GM21528 (cell line): Measurements from ENCODE around the gene MIB2.
"Not testable (repeated sequence)": the region's sequence is repeated elsewhere in the genome, so short reads cannot be mapped to it uniquely, and the experiment has no call there.

Experiments
- ATAC-seq: cut with Tn5 transposase; IDR thresholded peaks from one replicate; pipeline ENCODE4 v1.9.1; 2021; ENCODE audit warnings: mild to moderate bottlenecking, moderate library complexity; ENCODE audit not compliant: unreplicated experiment, low FRiP score

The MIB2 gene

DNA sequence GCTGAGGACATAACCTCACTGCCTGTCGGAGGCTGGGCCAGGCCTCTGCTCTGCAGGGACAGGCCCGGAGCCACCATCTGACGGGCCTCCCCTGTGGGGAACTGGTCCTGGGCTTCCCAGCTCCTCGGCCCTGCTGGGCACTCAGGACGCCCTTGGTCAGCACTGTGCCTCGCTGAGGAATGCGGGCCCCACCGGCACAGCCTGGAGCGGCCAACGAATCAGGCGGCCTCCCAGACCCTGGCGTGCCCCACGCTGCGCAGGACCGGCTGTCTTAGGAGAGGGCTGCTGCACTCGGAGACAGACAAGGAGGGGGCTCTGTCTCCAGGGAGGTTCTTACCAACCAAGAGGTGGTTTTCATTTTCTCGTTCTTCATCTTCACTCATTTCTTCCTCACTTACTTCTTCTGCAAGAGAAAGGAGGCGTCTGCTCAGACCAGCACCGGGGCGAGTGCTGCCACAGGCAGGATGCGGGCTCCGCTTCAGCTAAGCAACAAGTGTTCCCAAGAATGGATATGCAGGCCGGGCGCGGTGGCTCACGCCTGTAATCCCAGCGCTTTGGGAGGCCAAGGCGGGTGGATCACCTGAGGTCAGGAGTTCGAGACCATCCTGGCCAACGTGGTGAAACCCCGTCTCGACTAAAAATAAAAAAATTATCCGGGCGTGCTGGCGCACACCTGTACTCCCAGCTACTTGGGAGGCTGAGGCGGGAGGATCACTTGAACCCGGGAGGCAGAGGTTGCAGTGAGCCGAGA is 25.6 kb downstream of the MIB2 start:
- ATAC-seq, result not testable (repeated sequence)

DNA sequence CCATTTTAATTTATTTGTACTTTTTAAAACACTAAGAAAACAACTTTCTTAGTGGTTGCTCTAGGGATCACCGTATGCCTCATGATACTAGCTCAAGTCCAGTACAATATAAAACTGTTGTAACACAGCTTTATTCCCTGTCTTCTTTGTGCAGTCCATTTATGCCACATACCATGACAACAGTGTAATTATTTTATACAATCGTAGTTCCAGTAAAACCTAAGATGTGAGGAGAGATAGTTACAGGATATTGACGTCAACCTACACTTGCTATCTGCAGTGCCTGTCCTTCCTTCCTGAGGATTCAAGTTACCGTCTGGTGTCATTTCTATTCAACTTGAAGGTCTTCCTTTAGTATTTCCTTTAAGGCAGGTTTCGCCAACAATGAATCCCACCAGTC is 31.0 kb downstream of the MIB2 start:
- ATAC-seq, result not testable (repeated sequence)

DNA sequence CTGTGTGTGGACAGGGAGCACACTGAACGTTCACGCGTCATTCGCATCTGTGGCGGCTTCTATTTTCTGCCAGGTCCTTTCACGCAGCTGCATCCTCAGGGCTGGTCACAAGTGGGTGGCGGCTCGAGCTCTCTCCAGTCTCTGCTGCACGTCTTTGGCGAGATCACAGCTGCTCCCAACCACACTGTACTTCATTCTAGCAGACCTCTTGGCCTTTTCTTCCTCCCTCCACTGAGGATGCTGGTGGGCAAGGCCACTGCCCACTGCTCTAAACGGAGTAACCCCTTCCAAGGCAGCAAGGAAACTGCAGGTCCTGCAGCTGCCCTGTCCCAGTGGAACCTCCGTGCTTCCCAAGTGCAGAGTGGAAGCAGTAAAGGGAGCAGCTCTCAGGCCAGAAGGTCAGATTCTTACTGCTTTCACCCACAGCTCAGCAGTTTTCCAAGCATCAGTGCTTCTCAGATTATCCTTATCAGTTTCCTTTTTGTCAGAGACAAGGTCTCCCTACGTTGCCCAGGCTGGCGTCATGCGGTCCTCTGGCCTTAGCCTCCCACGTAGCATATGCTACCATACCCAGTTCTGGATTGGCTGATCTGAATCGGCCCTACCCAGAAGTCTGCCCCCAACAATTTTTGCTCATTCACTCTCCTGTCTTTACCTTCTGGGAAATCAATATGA is 32.4 kb downstream of the MIB2 start:
- not testable (repeated sequence) for ATAC-seq

DNA sequence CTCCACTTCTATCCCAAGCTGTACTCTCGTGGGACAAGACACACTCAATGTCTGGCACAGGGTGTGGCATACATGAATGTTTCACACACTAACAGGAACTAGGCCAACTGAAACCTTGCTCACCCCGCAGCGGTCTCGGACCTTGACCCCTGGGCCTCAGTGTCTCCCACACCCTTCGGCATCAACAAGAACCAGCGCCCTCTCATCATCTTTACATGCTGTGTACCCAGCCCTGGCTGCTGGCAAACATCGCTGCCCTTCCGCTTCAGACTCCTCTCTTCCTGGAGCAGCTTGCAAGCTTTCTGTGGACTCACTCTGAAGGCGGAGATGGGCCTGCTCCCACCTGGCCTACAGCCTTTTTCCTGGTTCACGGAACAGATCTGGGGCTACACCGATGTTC is 33.0 kb downstream of the MIB2 start:
- ATAC-seq, result not testable (repeated sequence)

DNA sequence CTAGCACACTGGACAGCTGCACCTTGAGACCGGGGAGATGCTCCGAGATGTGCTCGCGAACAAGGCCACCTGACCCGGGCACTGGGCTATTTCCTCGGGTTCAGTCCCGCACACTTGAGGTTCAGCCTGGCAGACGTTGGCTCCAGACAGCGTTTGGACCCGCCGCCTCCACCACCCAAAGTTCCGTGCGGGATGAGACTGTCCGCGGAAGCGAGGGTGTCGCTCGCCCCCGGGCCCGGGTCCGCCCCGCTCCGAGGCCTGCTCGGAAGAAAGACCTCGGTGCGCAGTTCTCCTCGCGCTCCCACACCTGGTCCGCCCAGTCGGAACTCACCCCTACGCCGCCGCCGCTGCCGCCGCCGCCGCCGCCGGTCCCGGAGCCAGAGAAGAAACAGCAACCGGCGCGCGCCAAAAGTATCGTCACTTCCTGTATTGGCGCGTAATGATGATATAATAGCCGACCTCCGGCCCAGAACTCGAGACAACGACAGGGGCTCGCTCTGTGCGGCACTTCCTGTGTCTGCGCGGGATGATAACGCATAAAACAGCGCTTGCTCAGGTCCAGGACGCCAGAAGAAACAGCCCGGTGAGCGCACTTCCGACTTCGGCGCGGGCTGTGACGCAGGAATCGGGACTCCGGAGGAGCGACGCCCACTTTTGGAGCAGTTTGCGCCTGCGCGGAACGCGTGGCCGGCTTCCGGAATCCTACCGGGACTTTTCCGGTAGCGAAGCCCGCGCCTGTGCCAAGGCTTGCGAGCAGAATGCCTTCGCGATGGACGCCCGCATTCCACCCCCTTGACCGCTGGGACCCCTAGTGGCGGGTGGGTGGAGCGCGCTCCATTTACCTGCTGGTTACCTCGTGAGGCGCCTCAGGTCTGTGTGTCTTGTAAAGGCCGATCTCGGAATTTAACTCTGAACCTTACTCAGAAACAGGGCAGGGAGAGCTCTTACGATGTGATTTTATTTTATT is 43.6 kb downstream of the MIB2 start, which contains the start of gene CDK11B:
CDK11B (minus strand) TSS at position 422 of the 967 bp plus-strand sequence. CDS start 1,519 bp downstream, outside the sequence.
- peak; percentile 84 for ATAC-seq

DNA sequence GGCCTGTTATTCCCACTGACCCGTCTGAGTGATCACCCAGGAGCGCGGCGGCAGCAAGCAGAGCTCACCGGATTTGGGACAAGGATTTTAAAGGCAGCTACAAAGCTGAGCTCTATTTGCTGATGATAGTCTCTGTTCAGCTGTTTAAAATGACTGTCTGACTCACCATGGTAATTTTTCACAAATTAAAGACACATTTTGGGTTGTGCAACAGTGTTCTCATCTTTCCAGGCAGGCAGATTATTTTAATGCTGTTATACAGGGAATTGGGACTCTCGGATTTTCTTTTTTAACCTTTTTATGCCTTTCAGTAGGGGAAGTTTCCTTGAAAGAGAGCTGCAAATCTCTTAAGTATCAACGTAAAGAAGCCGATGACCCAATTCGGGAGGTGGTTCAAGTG is 47.1 kb downstream of the MIB2 start:
- not testable (repeated sequence) for ATAC-seq

DNA sequence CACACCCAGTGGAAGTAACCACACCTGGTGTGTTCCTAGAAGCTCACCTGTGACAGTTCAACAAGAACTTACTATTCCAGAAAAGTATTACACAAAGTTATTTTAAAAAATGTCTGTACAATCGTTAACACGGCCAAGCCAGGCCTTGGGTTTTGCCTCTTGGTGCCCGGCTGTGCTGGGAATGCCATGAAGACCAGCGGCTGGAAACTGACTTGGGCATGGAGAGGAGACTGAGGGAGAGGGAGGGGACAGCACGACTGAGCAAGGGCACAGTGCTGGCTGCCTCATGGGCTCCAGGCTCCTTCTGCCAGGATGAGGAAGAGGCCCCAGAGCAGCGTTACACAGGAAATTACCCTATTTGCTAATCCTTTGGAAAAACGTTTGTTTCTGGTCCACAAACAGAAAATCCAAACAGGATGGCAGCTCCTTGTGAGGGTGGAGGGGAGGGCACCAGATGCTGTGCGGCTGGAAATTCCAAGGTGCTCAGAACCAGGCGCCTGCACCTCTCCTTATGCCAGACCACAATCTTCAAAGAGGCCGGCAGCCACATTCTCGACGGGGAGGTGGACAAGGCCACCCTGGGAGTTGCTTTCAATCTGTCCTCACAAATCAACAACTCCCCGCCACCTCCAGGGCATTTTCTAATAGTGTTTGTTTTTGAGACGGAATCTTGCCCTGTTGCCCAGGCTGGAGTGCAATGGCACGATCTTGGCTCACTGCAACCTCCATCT is 47.7 kb downstream of the MIB2 start:
- not testable (repeated sequence) for ATAC-seq

DNA sequence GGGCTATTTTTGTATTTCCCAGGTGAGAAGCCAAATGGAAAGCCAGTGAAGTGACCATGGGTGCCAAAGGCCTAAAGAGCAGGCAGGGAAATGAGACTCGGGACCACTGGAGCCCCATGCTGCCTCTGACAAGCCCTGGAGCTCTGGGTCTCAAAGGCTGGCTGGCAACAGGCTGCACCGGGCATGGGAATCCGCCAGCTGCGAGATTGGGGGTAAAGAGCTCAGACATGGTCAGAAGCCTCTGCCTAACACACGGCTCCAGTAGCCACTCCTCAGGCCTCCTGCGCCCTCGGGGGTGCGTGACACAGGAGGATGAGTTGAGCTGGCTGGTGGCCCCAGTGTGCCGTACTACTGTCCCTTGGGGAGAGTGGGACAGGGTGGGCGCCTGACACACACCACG is 49.0 kb downstream of the MIB2 start:
- ATAC-seq, result not testable (repeated sequence)

DNA sequence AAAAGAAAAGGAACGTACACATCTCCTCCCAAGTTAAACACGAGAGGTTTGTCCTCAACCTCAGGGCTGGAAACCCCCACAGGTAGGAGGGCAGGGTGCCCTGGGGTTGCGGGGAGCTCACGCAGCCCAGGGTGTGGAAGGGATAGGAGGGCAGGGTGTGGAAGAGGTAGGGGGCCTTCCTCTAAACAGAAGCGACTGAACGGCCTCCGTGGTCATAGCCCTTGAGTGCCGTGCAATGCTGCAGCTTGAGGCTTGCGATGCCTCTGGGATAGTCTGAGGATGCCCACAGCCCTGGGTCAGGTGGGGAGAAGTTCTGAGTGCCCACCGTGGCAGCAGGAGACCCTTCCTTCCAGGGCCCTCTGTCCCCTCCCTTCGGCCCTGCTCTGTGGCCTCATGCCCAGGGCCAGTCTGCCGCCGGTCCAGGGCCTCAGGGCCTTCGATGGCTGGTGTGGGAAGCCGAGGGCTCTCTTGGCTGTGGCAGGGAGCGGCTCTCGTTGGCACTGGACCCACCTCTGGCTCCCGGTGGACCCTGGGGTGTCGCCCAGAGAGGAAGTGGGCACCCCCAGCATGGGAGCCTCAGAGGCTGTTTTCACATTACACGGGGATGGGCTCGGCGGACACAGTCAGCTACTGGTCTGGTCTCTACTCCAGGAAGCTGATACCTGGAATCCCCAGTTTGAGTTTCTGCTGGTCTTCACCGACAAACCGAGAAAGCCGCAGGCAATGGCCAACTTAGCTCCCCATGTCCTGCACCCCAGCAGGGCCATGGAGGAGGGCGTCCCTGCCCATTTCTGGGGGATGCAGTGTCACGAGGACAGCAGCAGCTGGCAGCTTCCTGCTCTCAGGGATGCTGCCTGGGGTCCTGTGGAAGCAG is 49.9 kb downstream of the MIB2 start:
- ATAC-seq, result no peak

DNA sequence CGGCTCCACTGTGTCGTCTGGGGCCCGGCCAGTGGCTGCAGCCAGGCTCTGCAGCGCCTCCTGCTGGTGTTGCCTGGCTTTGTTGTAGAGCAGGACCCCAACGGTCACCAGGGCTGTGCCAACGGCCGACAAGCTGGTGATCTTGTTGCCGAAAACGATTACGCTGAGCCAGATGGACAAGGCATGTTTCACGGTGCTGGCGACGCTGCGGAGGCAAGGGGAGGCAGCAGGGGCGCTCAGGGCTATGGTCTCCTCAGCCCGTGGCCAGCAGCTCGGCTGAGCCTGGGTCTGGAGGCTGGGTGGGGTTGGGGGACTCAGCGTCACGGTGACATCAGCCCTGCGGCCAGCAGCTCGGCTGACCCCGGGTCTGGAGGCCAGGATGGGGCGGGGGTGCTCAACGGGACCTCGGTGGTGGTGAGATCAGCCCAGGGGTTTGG is 50.5 kb downstream of the MIB2 start:
- ATAC-seq, result no peak

DNA sequence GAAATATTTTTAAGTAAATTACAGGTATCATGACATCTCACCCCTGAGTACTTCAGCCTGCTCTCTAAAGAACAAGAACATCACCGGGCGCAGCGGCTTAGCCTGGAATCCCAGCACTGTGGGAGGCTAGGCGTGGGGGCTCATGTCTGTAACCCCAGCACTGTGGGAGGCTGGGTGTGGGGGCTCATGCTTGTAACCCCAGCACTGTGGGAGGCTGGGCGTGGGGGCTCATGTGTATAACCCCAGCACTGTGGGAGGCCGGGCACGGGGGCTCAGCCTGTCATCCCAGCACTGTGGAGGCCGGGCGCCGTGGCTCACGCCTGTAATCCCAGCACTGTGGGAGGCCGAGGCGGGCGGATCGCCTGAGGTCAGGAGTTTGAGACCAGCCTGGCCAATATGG is 51.2 kb downstream of the MIB2 start:
- ATAC-seq, result no peak

DNA sequence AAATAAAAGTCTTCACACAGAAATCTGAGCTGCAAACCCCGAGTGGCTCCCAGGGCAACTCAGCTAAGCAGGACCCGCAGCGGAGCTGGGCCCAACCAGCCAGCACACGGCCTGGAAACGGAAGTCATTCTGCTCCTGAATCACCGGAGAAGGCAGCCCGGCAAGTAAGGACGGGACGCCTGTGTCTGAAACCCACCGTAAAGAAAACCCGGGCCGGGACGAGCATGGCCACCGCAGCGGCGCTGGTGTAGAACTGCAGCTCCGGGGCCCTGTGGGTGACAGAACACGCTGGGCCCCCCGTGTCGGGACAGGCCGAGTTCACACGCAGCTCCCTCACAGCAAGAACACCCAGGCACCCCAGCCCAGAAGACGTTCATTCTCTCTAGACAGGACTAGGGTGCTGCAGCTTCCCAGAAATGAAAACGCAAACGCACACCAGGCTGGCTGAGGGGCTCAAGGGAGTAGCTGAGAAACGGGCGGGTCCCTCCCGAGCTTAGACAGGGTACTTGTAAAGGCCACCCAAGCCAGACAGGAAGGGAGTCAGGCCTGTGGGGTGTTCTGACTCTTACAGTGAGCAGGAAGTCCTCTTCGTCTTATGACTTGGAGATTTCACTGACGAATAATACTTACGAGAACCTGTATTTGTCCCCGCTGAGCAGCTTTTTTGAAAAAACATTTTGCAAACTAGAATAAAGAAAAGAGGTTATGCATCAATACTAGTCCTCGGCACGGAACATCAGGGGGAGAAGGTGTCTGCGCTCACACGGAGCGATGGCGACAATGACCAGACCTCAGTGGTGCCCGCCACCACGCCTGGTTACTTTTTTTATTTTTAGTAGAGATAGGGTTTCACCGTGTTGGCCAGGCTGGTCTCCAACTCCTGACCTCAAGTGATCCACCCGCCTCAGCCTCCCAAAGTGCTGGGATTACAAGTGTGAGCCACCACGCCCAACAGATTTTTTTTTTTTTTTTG is 54.5 kb downstream of the MIB2 start:
- no peak for ATAC-seq

DNA sequence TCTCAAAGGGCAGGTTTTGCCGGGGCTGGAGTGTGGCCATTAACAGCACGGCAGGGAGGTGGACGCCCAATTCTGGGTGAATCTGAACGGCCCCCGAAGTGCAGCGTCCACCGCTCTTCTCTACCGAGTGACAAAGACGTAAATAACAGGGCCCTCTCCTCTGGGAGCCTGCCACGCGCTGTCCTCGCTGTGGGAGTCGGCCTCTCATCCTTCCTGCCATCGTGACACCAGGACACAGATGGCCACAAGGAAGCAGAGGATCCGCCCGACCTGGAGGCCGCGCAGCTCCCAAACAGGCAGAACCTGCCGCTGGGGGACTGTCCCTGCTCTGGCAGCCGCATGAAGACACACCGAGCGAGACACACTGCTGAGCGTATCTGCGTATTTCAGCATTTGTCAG is 55.6 kb downstream of the MIB2 start:
- no peak for ATAC-seq

DNA sequence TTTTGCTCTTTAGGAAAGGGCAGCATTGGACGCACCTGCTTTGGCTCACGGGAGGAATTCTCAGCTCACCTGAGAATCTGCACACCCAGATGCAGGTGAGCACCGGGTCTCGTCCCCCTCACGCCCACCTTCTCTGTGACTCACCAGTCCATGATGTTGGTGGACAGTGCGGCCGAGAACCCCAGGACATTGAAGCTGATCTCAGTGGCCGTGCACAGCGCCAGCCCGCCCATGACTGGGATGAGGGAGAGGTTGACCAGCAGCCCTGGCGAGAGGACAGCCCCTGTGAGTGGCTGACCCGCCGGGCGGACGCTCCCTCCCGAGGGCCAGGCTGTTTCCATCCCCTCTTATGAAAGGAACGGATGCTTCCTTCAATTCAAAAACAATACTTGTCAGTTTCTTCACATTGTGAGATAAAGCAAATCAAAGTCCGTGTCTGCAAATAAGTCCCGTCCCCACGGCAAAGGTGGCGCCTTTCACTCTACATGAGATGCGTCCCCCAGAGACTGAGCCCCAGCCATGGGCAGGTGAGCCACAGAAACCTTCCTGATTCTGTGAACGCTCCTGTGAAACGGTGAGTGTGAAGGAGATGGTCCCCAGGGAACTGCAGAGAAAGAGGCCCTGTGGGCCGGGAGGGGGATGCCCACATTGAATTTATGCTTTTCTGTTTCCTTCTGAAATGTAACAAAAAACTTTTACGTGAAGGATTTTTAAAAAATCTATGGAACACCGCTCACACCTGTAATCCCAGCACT is 56.2 kb downstream of the MIB2 start:
- no peak for ATAC-seq

DNA sequence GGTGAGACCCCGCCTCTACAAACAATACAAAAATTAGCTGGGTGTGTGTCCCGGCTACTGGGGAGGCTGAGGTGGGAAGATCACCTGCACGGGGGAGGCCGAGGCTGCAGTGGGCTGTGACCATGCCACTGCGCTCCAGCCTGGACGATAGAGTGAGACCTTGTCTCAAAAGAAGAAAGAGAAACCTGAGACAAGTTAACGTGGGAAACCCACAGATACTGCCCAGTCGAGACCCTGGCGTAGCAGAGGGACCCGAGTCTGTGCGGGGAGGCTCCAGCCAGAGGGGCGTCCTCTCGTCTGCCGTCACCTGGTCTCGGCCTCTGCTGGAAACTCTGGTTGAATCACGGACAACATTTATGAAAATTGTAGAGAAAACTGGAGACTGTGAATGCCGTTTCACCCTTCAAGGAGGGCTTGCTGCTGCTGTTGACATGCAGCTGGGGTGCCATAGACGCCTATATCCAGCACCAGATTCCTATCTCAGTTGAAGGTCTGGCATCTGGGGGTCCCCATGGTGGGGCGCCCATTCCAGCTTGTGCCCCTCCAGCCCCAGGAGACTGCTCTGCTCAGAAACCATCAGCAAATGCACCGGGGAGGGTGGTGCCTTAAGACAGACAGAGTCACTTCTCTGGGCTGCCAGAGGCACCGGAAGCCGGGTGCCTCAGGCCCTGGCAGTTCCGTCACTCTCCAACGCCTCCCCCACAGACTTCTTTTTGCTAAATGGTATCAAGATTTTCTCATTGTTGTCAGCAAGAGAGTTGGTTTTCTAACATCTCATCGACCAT is 57.1 kb downstream of the MIB2 start:
- no peak for ATAC-seq

DNA sequence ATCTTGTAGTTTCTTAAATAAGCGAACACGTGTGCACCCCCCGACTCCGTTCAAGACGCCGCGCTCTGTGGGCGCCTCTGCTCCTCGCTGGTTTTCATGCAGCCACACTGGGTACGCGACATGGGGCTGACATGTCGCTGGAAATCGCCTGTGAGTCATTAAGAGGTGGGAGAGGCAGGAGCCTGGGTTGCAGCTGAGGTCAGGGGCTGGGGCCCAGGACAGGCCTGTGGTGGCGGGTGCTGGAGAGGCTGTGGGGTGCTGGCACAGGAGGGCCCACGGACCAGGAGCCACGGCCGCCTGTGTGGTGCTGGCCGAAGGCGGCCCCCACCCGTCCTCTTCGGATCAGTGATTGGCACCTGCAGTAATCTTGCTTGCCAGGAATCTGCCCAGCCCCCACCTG is 59.5 kb downstream of the MIB2 start:
- not testable (repeated sequence) for ATAC-seq

DNA sequence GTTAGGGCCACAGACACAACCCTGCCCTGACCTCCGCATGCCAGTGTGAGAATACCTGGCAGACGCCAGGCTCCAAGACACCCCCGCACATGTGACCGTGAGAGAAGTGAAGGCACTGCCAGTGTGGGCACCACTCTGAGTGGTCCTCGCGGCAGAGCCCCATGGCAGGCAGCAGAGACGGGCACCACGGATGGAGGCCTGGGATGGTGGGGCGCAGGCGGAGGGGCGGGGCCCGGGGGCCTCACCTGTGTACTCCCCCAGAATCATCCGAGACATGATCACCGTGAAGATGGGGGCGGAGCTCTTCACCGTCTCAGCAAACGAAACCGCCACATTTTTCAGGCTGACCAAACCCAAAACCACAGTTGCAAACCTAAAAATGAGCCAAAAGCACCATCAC is 59.9 kb downstream of the MIB2 start:
- ATAC-seq, result not testable (repeated sequence)
